Uterus (tissue), 4 donors: ENCODE data around the gene TOX2. TPM values are rescaled to one million over a fixed set of nuclear protein-coding genes. Genes with fewer than 3 reads are reported as not detected.

Source experiments
- DNase-seq, 2 donors: peaks; one replicate each; pipeline ENCODE4 v3.0.0-alpha.2; 2019 to 2020
- H3K27ac ChIP-seq, 2 donors: fragments of 200-600 bp; sonication (generic); 1 replicate in 1 of 2; 2 replicates in 1 of 2; pipeline ENCODE4 v1.5.1; 2016 to 2018
- H3K27me3 ChIP-seq, 2 donors: fragments of 200-600 bp; sonication (generic); one replicate each; pipeline ENCODE4 v1.5.1; 2018 to 2019; ENCODE audit warnings: control low read depth in 1 of 2
- H3K36me3 ChIP-seq, 2 donors: fragments of 200-600 bp; sonication (generic); one replicate each; pipeline ENCODE4 v1.5.1; 2019; ENCODE audit warnings: control low read depth in 1 of 2
- H3K4me1 ChIP-seq, 2 donors: fragments of 200-600 bp; sonication (generic); one replicate each; pipeline ENCODE4 v1.5.1; 2018 to 2019; ENCODE audit warnings: control low read depth in 1 of 2
- H3K4me3 ChIP-seq, 2 donors: fragments of 200-600 bp; sonication (generic); 1 replicate in 1 of 2; 2 replicates in 1 of 2; pipeline ENCODE4 v1.5.1; 2018 to 2019; ENCODE audit warnings: mild to moderate bottlenecking in 1 of 2
- H3K9me3 ChIP-seq, 2 donors: fragments of 200-600 bp; sonication (generic); one replicate each; pipeline ENCODE4 v1.5.1; 2019; ENCODE audit warnings: control low read depth in 1 of 2
- POLR2A ChIP-seq, 2 donors: fragments of 450-650 bp; IDR thresholded peaks; one replicate each; pipeline ENCODE4 v1.6.1; 2016; ENCODE audit warnings: antibody characterized with exemption in 2 of 2, mild to moderate bottlenecking in 1 of 2, moderate library complexity in 1 of 2
- intact Hi-C: fragments of 100-400 bp; cut with DNase I; formaldehyde crosslinking; loops from one replicate; pipeline ENCODE4 v1.15.1; 2023; ENCODE audit warnings: low total_unique reads
- total RNA-seq, 4 donors: library from RNA; depleted of rRNA in 3 of 4; stranded (reverse); fragments of >200 nt in 3 of 4; gene quantifications; one replicate each; pipeline versions ENCODE4 v1.1.0 to v1.2.4, GENCODE V29; 2014 to 2023
- TF ChIP-seq, protein P1 (sequence below), 4 experiments: fragments of 200-600 bp in 2 of 4; fragments of 450-650 bp in 2 of 4; sonication (generic) in 2 of 4; IDR thresholded peaks; one replicate each; pipeline ENCODE4 v1.5.1; 2016 to 2019; ENCODE audit warnings: antibody characterized with exemption in 4 of 4, mild to moderate bottlenecking in 2 of 4, moderate library complexity in 1 of 4
- donor health status: DM: yes; HTN: yes; CAD: no.

TOX2 gene
- total RNA-seq, 4 donors from 2014 or later: 0.26 to 4.8 (median 0.28) TPM; not detected in 1

DNA sequence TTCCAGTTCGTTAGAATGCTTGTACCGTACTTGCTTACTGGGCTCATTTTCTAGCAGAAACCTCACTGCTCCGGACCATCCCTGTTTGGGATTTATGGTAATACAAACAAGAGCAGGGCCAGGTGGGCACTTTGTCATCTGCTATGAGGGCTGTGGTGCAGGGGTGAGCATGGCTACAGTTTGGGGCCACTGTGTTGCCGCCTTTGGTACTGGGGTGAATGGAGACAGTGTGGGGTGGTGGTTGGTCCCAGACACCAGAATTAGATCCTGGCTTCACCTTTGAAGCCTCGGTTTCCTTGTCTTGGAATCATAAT lies 95.0 kb downstream of the TOX2 start:
- Histone ChIP-seq H3K4me1 (no peaks in the 10 kb centered on the region), H3K9me3 (no peaks in the 10 kb centered on the region), H3K27ac (no peak overlapping the region), H3K36me3 (no peaks in the 10 kb centered on the region), H3K27me3 (no peaks in the 10 kb centered on the region), H3K4me3 (no peak overlapping the region)
- intact Hi-C loops: no loop called here
- DNase-seq: no peak
- TF ChIP-seq, protein P1, sequence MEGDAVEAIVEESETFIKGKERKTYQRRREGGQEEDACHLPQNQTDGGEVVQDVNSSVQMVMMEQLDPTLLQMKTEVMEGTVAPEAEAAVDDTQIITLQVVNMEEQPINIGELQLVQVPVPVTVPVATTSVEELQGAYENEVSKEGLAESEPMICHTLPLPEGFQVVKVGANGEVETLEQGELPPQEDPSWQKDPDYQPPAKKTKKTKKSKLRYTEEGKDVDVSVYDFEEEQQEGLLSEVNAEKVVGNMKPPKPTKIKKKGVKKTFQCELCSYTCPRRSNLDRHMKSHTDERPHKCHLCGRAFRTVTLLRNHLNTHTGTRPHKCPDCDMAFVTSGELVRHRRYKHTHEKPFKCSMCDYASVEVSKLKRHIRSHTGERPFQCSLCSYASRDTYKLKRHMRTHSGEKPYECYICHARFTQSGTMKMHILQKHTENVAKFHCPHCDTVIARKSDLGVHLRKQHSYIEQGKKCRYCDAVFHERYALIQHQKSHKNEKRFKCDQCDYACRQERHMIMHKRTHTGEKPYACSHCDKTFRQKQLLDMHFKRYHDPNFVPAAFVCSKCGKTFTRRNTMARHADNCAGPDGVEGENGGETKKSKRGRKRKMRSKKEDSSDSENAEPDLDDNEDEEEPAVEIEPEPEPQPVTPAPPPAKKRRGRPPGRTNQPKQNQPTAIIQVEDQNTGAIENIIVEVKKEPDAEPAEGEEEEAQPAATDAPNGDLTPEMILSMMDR (IDR thresholded peaks at IDR 0.05): no peak

DNA sequence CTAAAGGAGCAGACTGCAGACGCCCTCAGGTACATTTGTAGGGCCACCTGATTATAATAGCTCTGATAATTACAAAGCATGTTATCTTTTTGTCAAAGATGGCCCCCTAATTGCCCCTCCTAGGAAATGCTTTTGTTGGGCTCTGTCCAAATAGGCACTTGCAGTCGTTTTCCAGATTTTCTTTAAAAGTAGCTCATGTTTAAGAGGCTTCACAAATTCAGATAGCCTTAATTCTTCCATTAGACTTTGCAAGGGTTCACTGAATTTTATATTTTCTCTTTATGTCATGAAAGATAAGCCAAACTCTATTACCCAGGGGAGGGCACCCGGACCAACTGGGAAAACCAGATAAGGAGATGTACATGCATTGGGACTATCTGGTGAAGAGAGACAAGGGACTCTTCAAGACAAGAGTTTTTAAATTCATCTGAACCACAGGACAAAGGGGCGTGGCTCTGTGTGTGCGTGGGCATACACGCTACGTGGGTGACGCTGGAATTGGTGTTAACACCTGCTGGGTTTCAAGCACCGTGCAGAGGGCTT lies 95.6 kb downstream of the TOX2 start:
- no peaks in the 10 kb centered on the region for H3K27me3 ChIP-seq
- no peak overlapping the region for H3K27ac ChIP-seq
- no peak for TF ChIP-seq POLR2A (IDR thresholded peaks at IDR 0.05)
- TF ChIP-seq, protein P1 (IDR thresholded peaks at IDR 0.05): no peak
- H3K4me1 ChIP-seq: no peaks in the 10 kb centered on the region
- intact Hi-C loops: no loop called here
- no peak overlapping the region for H3K4me3 ChIP-seq
- no peaks in the 10 kb centered on the region for H3K36me3 ChIP-seq
- DNase-seq: no peak
- no peaks in the 10 kb centered on the region for H3K9me3 ChIP-seq

DNA sequence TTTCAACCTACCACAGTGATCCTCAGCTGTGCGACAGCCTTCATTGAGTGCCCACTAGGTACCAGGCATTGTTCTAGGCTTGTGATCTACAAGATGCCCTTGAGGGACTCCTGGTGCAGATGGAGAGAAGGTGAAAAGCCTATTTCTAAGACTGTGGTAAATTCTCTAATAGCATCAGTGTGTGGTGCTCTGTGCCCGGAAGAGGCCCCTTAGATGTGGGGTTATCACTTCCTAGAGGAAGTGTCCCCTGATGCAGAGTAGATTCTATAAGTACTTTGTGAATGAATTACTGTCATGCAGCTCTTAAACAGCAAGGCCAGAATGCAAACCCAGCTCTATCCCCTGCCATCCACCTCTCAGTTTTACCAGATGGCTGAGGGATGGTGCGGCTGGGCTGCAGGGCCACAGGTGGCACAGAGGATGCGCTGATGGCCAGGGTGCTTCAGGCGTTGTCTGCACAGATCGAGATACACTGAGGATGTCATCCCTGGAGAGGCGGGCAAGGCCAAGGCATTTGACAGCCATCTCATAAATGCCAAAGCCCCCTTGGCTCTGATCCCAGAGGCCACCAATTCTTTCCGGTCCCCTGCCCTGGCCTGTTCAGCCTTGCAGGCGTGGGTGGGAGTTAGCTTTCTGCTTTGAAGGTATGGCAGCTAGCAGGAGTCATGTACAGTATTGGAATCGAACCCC lies 96.7 kb downstream of the TOX2 start:
- no peak for DNase-seq
- intact Hi-C loops: no loop called here
- TF ChIP-seq POLR2A (IDR thresholded peaks at IDR 0.05): no peak
- TF ChIP-seq, protein P1 (IDR thresholded peaks at IDR 0.05): no peak
- Histone ChIP-seq H3K4me3 (no peak overlapping the region), H3K4me1 (no peaks in the 10 kb centered on the region), H3K27me3 (no peaks in the 10 kb centered on the region), H3K36me3 (no peaks in the 10 kb centered on the region), H3K27ac (no peak overlapping the region), H3K9me3 (no peaks in the 10 kb centered on the region)

DNA sequence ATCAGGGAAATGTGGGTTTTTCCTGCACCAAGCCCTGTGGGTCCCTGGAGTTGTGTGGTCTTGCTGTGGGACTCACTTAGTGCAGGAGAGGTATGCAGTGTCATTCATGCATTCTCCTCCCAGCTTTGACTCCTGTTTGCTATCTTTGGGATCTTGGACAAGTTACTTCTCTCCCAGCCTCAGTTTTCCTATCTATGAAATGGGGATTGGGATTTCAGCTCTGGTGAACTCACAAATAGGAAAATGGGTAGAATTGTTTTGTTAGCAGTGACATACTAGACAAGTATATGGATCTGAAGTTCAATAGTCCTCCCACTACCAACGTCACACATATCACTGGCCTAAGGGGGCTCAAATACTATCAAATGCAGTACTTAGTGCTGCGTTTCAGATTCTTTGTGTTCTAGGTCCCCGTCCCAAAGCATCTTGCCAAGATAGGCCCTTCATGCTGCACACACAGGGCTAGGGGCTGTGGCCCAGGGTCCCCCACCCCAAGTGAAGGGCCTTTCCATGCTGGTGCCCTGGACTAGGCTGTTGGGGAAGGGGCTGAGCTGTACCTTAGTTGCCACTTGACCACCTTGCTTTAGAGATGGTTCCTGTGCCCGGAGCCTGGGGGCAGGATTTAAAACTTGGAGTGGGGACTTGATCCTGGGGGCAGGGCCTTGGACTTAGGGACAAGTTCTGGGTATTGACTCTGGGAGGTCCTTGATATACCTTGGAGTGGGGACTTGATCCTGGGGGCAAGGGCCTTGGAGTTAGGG lies 98.0 kb downstream of the TOX2 start:
- Histone ChIP-seq H3K27ac (no peak overlapping the region), H3K27me3 (no peaks in the 10 kb centered on the region), H3K4me3 (no peak overlapping the region), H3K4me1 (no peaks in the 10 kb centered on the region), H3K36me3 (no peaks in the 10 kb centered on the region), H3K9me3 (no peaks in the 10 kb centered on the region)
- DNase-seq: no peak
- intact Hi-C loops: no loop called here
- TF ChIP-seq, protein P1 (IDR thresholded peaks at IDR 0.05): no peak
- TF ChIP-seq POLR2A (IDR thresholded peaks at IDR 0.05): no peak
